ENCODE measurements around the gene LPIN1. TPM values are rescaled to one million over a fixed set of nuclear protein-coding genes. Genes with fewer than 3 reads are reported as not detected.

The LPIN1 gene
- total and polyA plus RNA-seq, 2 of the 13 experiments (the other 11 are each of a cell fraction or from before 2014, with no cell fraction given), result 9.7 to 19.4 TPM

- TF ChIP-seq ZNF276 (CRISPR knock-in tag; IDR thresholded peaks at IDR 0.05; ENCODE audit: low read depth), result no peak
- TF ChIP-seq AKAP8 (CRISPR knock-in tag; IDR thresholded peaks at IDR 0.05), result no peak
- TF ChIP-seq KAT8 (CRISPR knock-in tag; IDR thresholded peaks at IDR 0.05), result no peak; the same call in none of the 2 replicates
- TF ChIP-seq CSRNP2 (CRISPR knock-in tag; conservative IDR thresholded peaks at IDR 0.05; ENCODE audit: low read depth), result no peak
- TF ChIP-seq SMAD3 (CRISPR knock-in tag; IDR thresholded peaks at IDR 0.05), result no peak; the same call in 1 of the 2 replicates
- no peak; the same call in 1 of the 2 replicates for TF ChIP-seq ZNF441 (CRISPR knock-in tag; IDR thresholded peaks at IDR 0.05; ENCODE audit: borderline replicate concordance)
- TF ChIP-seq FOXK2 (IDR thresholded peaks at IDR 0.05), result no peak
- no peak for TF ChIP-seq ZBTB46 (CRISPR knock-in tag; IDR thresholded peaks at IDR 0.05; ENCODE audit: borderline replicate concordance)
- TF ChIP-seq NFKBIZ (CRISPR knock-in tag; IDR thresholded peaks at IDR 0.05), result 0 out of 2 replicates have a peak, but pooled peaks have one; percentile 31
- no peak for TF ChIP-seq ZNF260 (CRISPR knock-in tag; IDR thresholded peaks at IDR 0.05; ENCODE audit: borderline replicate concordance, low read depth)
- 0 out of 2 replicates have a peak, but pooled peaks have one; percentile 28 for TF ChIP-seq KLF12 (CRISPR knock-in tag; IDR thresholded peaks at IDR 0.05; ENCODE audit: borderline replicate concordance)
- TF ChIP-seq RFX3 (CRISPR knock-in tag; IDR thresholded peaks at IDR 0.05), result no peak
- TF ChIP-seq PRDM10 (CRISPR knock-in tag; IDR thresholded peaks at IDR 0.05; ENCODE audit: low read depth), result 0 out of 2 replicates have a peak, but pooled peaks have one; percentile 45
- TF ChIP-seq SALL1 (CRISPR knock-in tag; IDR thresholded peaks at IDR 0.05), result peak; percentile 67
- no peak; the same call in 1 of the 2 replicates for TF ChIP-seq ARNT2 (CRISPR knock-in tag; IDR thresholded peaks at IDR 0.05; ENCODE audit: low read depth)
Observed at GRCh38 chr2:11746807-11747459, 501 bp downstream of the LPIN1 start (continued).
